HL-60 (cell line): ENCODE measurements around the gene GPR146.

Experiments
- DNase-seq, 2 experiments: peaks; one replicate each; pipeline ENCODE4 v3.0.0-alpha.2; 2010 to 2020; ENCODE audit warnings: low read depth in 1 of 2, low spot score in 1 of 2
- H3K27ac ChIP-seq: fragments of 250-450 bp; sonication (Bioruptor Pico); replicated peaks from 2 replicates; pipeline ENCODE4 v1.5.1; 2020; ENCODE audit warnings: mild to moderate bottlenecking, moderate library complexity
- H3K27me3 ChIP-seq: fragments of 250-450 bp; sonication (Bioruptor Pico); 2 replicates; pipeline ENCODE4 v1.5.1; 2021; ENCODE audit warnings: mild to moderate bottlenecking, moderate library complexity; ENCODE audit not compliant: insufficient read depth, poor library complexity, severe bottlenecking
- H3K4me3 ChIP-seq: replicated peaks from 2 replicates; pipeline ENCODE4 v1.5.1; 2011; ENCODE audit warnings: mild to moderate bottlenecking, control low read depth, low read length; ENCODE audit not compliant: insufficient read depth
- GABPA ChIP-seq: IDR thresholded peaks from 2 replicates; pipeline ENCODE4 v1.6.1; 2012; ENCODE audit warnings: low read depth
- POLR2AphosphoS5 ChIP-seq: IDR thresholded peaks from 2 replicates; pipeline ENCODE4 v1.6.1; 2012; ENCODE audit warnings: low read depth
- SPI1 ChIP-seq: IDR thresholded peaks from 2 replicates; pipeline ENCODE4 v1.6.1; 2012; ENCODE audit warnings: low read depth, mild to moderate bottlenecking, borderline replicate concordance
- TF ChIP-seq, protein P1 (sequence below): IDR thresholded peaks from 2 replicates; pipeline ENCODE4 v1.6.1; 2012; ENCODE audit warnings: low read depth; ENCODE audit not compliant: insufficient replicate concordance
- TF ChIP-seq, protein P2 (sequence below): IDR thresholded peaks from one replicate; pipeline ENCODE4 v1.5.1; 2011; ENCODE audit warnings: low read length, control low read depth, inconsistent platforms; ENCODE audit not compliant: insufficient read depth

GPR146 gene

DNA sequence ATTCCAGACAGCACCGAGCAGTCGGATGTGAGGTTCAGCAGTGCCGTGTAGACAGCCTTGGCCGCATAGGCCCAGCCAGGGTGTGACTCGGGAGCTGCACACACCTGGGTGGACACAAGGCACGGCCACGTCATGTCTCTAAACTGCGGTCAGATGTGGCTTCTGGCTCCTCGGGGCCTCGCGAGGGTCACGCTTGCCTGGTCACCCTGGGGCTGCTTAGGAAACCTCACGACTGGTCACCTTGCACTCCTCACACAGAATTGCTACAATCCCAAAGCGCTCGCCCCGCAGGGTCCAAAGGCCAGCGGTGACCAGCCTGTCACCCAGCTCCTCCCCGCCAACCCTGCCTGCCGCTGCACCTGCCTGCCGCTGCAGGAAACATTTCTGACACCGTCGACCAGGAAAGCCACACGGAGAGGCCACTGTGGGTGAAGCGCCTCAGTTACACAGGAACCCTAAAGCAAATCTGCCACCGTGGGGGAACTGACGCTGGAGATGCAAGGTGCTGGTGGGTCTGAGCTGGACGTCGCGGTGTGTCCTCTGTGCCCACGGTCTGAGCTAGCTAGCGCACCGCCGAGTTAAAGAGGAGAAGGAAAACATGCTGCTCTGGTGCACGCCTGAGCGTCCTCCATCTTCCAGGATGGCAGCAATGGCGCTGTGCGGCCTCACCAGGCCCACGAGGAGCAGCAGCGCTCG is 48.6 kb downstream of the GPR146 start:
- no peak for DNase-seq
- no peak overlapping the region for H3K4me3 ChIP-seq
- TF ChIP-seq SPI1, result no peak
- no peak for TF ChIP-seq POLR2AphosphoS5
- TF ChIP-seq, protein P1, sequence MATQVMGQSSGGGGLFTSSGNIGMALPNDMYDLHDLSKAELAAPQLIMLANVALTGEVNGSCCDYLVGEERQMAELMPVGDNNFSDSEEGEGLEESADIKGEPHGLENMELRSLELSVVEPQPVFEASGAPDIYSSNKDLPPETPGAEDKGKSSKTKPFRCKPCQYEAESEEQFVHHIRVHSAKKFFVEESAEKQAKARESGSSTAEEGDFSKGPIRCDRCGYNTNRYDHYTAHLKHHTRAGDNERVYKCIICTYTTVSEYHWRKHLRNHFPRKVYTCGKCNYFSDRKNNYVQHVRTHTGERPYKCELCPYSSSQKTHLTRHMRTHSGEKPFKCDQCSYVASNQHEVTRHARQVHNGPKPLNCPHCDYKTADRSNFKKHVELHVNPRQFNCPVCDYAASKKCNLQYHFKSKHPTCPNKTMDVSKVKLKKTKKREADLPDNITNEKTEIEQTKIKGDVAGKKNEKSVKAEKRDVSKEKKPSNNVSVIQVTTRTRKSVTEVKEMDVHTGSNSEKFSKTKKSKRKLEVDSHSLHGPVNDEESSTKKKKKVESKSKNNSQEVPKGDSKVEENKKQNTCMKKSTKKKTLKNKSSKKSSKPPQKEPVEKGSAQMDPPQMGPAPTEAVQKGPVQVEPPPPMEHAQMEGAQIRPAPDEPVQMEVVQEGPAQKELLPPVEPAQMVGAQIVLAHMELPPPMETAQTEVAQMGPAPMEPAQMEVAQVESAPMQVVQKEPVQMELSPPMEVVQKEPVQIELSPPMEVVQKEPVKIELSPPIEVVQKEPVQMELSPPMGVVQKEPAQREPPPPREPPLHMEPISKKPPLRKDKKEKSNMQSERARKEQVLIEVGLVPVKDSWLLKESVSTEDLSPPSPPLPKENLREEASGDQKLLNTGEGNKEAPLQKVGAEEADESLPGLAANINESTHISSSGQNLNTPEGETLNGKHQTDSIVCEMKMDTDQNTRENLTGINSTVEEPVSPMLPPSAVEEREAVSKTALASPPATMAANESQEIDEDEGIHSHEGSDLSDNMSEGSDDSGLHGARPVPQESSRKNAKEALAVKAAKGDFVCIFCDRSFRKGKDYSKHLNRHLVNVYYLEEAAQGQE, result no peak
- TF ChIP-seq GABPA, result no peak
- TF ChIP-seq, protein P2, sequence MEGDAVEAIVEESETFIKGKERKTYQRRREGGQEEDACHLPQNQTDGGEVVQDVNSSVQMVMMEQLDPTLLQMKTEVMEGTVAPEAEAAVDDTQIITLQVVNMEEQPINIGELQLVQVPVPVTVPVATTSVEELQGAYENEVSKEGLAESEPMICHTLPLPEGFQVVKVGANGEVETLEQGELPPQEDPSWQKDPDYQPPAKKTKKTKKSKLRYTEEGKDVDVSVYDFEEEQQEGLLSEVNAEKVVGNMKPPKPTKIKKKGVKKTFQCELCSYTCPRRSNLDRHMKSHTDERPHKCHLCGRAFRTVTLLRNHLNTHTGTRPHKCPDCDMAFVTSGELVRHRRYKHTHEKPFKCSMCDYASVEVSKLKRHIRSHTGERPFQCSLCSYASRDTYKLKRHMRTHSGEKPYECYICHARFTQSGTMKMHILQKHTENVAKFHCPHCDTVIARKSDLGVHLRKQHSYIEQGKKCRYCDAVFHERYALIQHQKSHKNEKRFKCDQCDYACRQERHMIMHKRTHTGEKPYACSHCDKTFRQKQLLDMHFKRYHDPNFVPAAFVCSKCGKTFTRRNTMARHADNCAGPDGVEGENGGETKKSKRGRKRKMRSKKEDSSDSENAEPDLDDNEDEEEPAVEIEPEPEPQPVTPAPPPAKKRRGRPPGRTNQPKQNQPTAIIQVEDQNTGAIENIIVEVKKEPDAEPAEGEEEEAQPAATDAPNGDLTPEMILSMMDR, result no peak
- no peak overlapping the region for H3K27ac ChIP-seq
- no peaks in the 10 kb centered on the region for H3K27me3 ChIP-seq

DNA sequence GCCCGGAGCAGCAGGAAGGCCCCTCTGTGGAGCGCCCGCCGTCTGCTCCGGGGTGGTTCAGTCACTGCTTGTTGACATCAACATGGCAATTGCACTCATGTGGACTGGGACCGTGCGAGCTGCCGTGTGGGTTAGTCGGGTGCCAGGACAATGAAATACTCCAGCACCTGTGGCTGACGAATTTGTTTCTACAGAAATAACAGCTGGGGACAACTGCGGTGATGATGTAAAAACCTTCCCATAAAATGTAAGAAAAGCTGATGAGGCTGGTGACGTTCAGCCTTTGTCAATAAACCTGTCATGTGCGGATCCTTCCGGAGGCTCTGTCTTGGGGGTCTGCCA is 49.1 kb downstream of the GPR146 start:
- Histone ChIP-seq H3K27me3 (no peaks in the 10 kb centered on the region), H3K4me3 (no peak overlapping the region), H3K27ac (no peak overlapping the region)
- no peak for DNase-seq
- TF ChIP-seq SPI1 (no peak), POLR2AphosphoS5 (no peak), GABPA (no peak)
- TF ChIP-seq, protein P2, result no peak
- TF ChIP-seq, protein P1, result no peak

DNA sequence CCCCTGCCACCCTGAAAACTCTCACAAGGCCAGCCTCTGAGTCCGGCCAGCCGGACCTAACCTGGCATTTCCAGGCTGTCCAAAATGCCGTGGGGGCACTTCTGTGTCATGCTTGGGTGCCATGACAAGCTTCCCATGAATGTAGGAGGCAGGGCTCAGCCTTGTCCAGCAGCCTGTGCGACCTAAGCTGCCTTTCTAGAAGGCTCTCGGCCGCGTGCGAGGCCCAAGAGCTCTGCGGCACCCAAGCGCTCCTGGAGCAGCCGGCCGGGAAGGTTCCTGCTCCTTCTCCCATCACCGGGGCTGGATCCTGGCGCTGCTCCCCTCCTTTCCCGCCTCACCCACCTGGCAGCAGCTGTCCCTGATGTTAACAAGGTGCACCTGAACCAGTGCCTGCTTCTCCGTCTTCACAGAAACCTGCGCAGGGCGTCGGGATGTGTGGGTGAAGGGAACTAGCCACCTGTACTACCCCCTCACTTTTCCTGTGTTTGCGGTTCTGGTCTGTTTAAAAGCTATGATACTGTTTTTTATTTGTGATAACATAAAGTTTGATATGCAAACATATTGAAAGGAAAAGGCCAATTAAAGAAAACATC is 49.7 kb downstream of the GPR146 start:
- TF ChIP-seq, protein P2, result no peak
- TF ChIP-seq POLR2AphosphoS5, result no peak
- TF ChIP-seq, protein P1, result no peak
- no peak for TF ChIP-seq GABPA
- no peak for TF ChIP-seq SPI1
- no peak for DNase-seq
- H3K27ac ChIP-seq, result no peak overlapping the region

More for the DNA sequence above, 49.7 kb downstream of the GPR146 start:
- Histone ChIP-seq H3K4me3 (no peak overlapping the region), H3K27me3 (no peaks in the 10 kb centered on the region)
